Lung (tissue), 12 donors: ENCODE results near the gene HOXA6. TPM values are rescaled to one million over a fixed set of nuclear protein-coding genes. Genes with fewer than 3 reads are reported as not detected.

Experiments
- ATAC-seq: fragments of 200-7000 bp; cut with Tn5 transposase; one replicate; pipeline ENCODE4 v1.9.1; 2020; ENCODE audit warnings: moderate number of reproducible peaks; ENCODE audit not compliant: insufficient read depth, low FRiP score
- DNase-seq, 3 donors: peaks; one replicate each; pipeline ENCODE4 v3.0.0-alpha.2; 2013 to 2017
- H3K27ac ChIP-seq, 2 donors: one replicate each; pipeline ENCODE4 v1.5.1; 2013; ENCODE audit warnings: mild to moderate bottlenecking in 2 of 2, moderate library complexity in 2 of 2, control low read depth in 1 of 2, inconsistent platforms in 1 of 2, low read depth in 1 of 2, low read length in 1 of 2
- H3K27me3 ChIP-seq, 3 donors: one replicate each; pipeline ENCODE4 v1.5.1; 2013; ENCODE audit warnings: low read length in 2 of 3; ENCODE audit not compliant: control insufficient read depth in 3 of 3, insufficient read depth in 3 of 3
- H3K36me3 ChIP-seq, 4 donors: one replicate each; pipeline ENCODE4 v1.5.1; 2013; ENCODE audit warnings: low read length in 4 of 4, mild to moderate bottlenecking in 1 of 4, moderate library complexity in 1 of 4; ENCODE audit not compliant: control insufficient read depth in 4 of 4, insufficient read depth in 4 of 4
- H3K4me1 ChIP-seq, 5 donors: one replicate each; pipeline ENCODE4 v1.5.1; 2013; ENCODE audit warnings: low read length in 5 of 5, mild to moderate bottlenecking in 2 of 5, moderate library complexity in 1 of 5; ENCODE audit not compliant: control insufficient read depth in 5 of 5, insufficient read depth in 5 of 5
- H3K4me3 ChIP-seq: one replicate; pipeline ENCODE4 v1.5.1; 2013; ENCODE audit warnings: mild to moderate bottlenecking, control low read depth, moderate library complexity
- H3K9ac ChIP-seq, 2 donors: one replicate each; pipeline ENCODE4 v1.5.1; 2013; ENCODE audit warnings: low read length in 2 of 2, control low read depth in 1 of 2; ENCODE audit not compliant: insufficient read depth in 1 of 2
- H3K9me3 ChIP-seq, 4 donors: one replicate each; pipeline ENCODE4 v1.5.1; 2013; ENCODE audit warnings: low read length in 3 of 4, mild to moderate bottlenecking in 1 of 4, moderate library complexity in 1 of 4; ENCODE audit not compliant: control insufficient read depth in 4 of 4, insufficient read depth in 3 of 4
- CTCF ChIP-seq: IDR thresholded peaks from 2 replicates; pipeline ENCODE4 v1.5.1; 2012; ENCODE audit warnings: mild to moderate bottlenecking; ENCODE audit errors: control extremely low read depth, extremely low read depth
- WGBS, 2 donors: extraction: QIAGEN DNeasy Blood & Tissue Kit; methylation state at CpG; one replicate each; pipeline ENCODE4 v1.1.7; 2013; 5-methylcytosine and 5-hydroxymethylcytosine counted together
- polyA plus RNA-seq, 2 donors: library from polyadenylated mRNA; stranded (reverse); fragments of 200-250 nt; gene quantifications; one replicate each; pipeline ENCODE4 v1.2.1, GENCODE V29; 2013
- total RNA-seq, 2 donors: library from RNA; depleted of rRNA in 1 of 2; stranded (reverse); fragments of >200 nt in 1 of 2; gene quantifications; one replicate each; pipeline ENCODE4 v1.2.1, GENCODE V29; 2014 to 2021
- donor health status: control.
- donor health status: control.
- donor health status: Bipolar disorder and iron deficiency.
- donor health status: healthy.
- donor health status: DM: yes; HTN: yes; CAD: no.

The HOXA6 gene
- total and polyA plus RNA-seq, 4 donors: 0.49 to 7.7 (median 2.8) TPM

GRCh38 chr7:27194002-27194352, 46.4 kb upstream of the HOXA6 start:
- ATAC-seq (no peak), DNase-seq (no peak)
- no peak for TF ChIP-seq CTCF
- H3K27ac ChIP-seq: no peak overlapping the region
- H3K27me3 ChIP-seq: peaks cover 3 to 98% (median 96%) of the 10 kb centered on the region in 3 donors
- H3K4me3 ChIP-seq: no peak overlapping the region
- peaks cover 0 to 8% (median 0%) of the 10 kb centered on the region in 4 donors for H3K9me3 ChIP-seq
- H3K36me3 ChIP-seq: no peaks in the 10 kb centered on the region
- H3K4me1 ChIP-seq: peaks cover 0 to 23% (median 9%) of the 10 kb centered on the region in 5 donors
- H3K9ac ChIP-seq: no peak overlapping the region
- 23 to 39% methylated on average over 2 of the region's 2 CpGs for WGBS, 2 donors

GRCh38 chr7:27193335-27194001, 45.9 kb upstream of the HOXA6 start:
- no peaks in the 10 kb centered on the region for H3K36me3 ChIP-seq
- peaks cover 3 to 98% (median 94%) of the 10 kb centered on the region in 3 donors for H3K27me3 ChIP-seq
- no peak overlapping the region for H3K27ac ChIP-seq
- H3K4me3 ChIP-seq: no peak overlapping the region
- DNase-seq: peak in 2 of 3 donors; percentile 20 to 49
- peaks cover 0 to 22% (median 10%) of the 10 kb centered on the region in 5 donors for H3K4me1 ChIP-seq
- TF ChIP-seq CTCF: no peak
- no peak for ATAC-seq
- H3K9ac ChIP-seq: no peak overlapping the region
- 12 to 18% methylated on average over 29 of the region's 29 CpGs for WGBS, 2 donors
- H3K9me3 ChIP-seq: peaks cover 0 to 8% (median 0%) of the 10 kb centered on the region in 4 donors

GRCh38 chr7:27192546-27193334, 45.2 kb upstream of the HOXA6 start:
- H3K36me3 ChIP-seq: no peaks in the 10 kb centered on the region
- H3K9ac ChIP-seq: no peak overlapping the region
- peaks cover 3 to 98% (median 94%) of the 10 kb centered on the region in 3 donors for H3K27me3 ChIP-seq
- DNase-seq (peak in 2 of 3 donors; percentile 22 to 46), ATAC-seq (peak; percentile 35)
- peaks cover 0 to 25% (median 10%) of the 10 kb centered on the region in 5 donors for H3K4me1 ChIP-seq
- no peak overlapping the region for H3K4me3 ChIP-seq
- no peak overlapping the region for H3K27ac ChIP-seq
- no peak for TF ChIP-seq CTCF
- H3K9me3 ChIP-seq: peaks cover 0 to 6% (median 0%) of the 10 kb centered on the region in 4 donors
- 1 to 4% methylated on average over 68 to 78 of the region's 78 CpGs for WGBS, 2 donors
